Measurements from ENCODE around the gene HACL1. TPM values are rescaled to one million over a fixed set of nuclear protein-coding genes. Genes with fewer than 3 reads are reported as not detected.
"Not testable (repeated sequence)": the region's sequence is repeated elsewhere in the genome, so short reads cannot be mapped to it uniquely, and the experiment has no call there.

The HACL1 gene
- total RNA-seq, 1 donor from 2014 or later: 19.5 TPM

DNA sequence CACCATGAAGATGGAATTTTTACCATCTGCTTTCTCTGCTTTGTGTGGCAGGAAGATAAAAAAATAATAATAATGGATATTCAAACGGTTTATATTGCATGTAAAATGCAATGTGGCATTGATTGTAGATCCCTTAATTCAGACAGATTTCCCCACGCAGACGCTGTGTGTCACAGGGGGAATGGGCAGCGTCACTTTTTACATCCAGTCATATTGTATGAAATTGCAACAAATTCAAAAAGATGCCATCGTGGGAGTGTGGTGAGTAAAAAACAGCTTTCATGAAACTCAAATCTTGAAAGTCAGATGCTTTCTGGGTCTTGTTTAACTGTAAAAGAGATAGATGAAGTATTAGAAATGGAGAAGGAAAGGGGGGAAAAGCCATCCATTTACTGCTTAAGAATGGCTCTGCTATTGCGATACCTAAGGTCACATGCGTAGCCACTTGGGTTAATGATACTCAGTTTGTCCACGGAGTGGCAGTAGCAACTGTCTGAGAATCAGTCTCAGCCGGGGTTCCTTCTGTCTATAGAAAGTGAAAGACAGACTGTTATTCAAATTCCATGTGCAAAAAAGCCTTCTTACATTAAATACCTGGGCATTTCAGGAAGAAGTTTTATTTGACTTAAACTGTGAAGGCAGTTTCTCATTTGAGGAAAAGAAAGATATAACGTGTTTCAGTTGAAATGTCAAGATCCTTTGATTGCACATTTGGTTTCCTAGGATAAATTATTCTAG is 28.7 kb upstream of the HACL1 start:
- peak; percentile 86 for DNase-seq

DNA sequence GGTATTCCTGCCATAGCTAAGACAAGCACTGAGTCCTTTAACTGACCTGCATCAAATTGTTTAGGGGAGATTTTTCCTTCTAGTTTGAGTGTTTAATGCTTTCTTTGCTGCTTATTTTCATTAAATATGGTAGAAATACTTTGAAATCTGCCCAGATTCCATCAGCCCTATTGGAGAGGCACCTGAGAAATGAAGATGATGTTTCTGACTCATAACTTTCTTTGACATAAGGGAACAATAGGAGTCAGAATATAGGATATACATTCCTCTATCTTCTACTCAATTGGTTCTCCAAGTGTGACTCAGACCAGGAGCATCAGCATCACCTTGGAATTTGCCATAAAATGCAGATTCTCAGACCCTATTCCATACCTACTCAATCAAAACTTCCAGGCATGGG is 27.6 kb upstream of the HACL1 start:
- no peak for DNase-seq

DNA sequence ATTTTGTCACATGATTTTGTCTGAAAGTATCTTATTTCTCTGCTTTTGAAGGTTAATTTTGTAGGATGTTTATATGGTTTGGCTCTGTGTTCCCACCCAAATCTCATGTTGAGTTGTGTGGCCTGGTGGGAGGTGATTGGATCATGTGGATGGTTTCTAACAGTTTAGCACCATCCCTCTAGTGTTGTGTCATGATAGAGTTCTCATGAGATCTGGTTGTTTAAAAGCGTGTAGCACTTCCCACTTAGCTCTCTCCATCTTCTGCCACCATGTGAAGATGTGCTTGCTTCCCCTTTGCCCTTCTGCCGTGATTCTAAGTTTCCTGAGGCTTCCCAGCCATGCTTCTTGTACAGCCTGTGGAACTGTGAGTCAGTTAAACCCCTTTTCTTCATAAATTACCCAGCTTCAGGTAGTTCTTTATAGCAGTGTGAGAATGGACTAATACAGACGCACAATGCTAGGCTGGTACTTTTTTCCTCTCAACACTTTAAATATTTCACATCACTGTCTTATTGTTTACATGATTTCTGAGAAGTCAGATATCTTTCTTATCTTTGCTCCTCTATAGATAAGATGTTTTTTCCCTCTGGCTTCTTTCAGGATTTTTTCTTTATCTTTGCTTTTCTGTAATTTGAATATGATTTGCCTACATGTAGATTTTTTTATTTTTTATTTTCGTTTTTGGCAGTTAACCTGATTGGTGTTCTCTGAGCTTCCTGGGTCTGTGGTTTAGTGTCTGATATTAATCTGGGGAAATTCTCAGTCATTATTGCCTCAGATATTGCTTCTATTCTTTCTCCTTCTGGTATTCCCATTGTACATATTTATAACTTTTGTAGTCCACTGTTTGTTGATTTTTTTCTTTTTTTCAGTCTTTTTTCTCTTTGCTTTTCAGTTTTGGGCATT is 22.4 kb upstream of the HACL1 start:
- DNase-seq: no peak

DNA sequence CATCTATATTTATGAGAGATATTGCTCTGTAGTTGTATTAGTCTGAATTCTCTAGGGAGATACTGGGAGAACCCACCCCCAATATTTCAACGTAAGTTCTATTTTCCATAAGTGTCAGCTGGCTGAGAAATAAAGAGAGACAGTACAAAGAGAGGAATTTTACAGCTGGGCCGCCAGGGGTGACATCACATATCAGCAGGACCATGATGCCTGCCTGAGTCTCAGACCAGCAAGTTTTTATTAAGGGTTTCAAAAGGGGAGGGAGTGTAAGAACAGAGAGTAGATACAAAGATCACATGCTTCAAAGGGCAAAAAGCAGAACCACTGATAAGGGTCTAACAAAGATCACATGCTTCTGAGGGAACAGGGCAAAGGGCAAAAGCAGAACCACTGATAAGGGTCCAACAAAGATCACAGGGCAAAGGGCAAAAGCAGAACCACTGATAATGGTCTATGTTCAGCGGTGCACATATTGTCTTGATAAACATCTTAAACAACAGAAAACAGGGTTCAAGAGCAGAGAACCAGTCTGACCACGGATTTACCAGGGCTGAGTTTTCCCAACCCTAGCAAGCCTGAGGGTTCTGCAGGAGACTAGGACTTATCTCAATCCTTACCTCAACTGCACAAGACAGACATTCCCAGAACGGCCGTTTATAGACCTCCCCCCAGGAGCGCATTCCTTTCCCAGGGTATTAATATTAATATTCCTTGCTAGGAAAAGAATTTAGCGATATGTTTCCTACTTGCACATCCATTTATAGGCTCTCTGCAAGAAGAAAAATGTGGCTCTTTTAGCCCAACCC is 18.5 kb upstream of the HACL1 start:
- DNase-seq: not testable (repeated sequence)

DNA sequence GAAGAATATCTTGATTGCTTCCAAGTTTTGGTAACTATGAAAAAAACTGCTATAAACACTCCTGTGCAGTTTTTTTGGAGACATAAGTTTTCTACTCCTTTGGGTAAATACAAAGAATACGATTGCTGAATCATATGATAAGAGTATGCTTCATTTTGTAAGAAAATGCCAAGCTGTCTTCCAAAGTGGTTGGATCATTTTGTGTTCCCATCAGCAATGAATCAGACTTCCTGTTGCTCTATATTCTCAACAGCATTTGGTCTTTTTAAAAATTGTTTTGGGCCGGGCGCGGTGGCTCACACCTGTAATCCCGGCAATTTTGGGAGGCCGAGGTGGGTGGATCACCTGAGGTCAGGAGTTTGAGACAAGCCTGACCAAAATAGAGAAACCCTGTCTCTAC is 14.7 kb upstream of the HACL1 start:
- no peak for DNase-seq

DNA sequence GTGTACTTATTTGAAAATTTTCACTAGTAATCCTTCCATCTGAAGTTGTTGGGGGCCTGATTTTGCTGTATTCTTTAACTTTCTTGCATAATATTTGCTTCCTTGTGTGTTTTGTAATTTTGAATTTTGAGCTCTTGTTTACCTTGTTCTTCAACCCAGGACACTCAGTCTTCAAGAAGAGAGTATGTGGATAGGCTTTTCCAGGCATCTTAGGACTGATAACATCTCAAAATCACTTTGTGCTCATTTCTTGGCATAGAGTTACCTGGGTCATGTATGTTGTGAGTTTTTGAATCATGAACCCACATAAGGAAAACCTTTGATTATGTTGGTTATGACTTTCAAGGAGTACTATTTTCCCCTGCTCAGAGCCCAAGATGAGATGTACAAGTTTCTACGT is 13.6 kb upstream of the HACL1 start:
- no peak for DNase-seq

DNA sequence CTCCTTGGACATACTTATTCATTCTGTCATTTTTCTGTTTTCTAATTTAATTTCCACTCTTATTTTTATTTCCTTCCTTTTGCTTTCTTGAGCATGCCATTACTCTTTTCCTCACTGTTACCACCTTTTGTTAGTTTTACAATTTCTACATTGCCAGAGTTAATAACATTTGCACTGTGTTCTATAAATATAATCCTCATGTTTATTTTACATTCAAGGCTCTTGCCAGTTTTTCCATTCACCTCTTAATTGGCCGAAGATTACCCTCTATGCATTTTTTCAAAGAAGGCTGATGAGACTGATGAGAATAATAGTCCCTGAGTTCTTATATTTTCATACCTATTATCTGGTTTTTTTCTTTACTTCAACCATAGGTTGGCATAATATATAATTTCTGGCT is 10.6 kb upstream of the HACL1 start:
- no peak for DNase-seq

DNA sequence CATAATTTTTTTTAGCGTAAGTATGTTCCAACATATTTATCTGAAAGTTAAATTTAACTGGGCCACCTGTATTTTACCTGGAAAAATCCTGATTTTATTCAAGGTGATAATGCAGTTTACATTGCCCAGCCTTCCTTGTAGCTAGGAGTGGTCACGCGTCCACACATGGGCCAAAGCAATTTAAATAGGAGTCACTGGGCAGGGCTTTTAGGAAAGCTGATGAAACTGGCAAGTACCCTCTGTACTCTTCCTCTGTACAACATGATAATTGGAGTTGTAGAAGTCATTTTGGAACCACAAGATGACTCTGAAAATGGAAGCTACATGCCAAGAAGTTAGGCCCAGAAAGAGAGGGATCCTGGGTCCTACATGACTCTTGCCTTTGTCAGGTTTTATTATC is 9.6 kb upstream of the HACL1 start:
- DNase-seq: no peak

DNA sequence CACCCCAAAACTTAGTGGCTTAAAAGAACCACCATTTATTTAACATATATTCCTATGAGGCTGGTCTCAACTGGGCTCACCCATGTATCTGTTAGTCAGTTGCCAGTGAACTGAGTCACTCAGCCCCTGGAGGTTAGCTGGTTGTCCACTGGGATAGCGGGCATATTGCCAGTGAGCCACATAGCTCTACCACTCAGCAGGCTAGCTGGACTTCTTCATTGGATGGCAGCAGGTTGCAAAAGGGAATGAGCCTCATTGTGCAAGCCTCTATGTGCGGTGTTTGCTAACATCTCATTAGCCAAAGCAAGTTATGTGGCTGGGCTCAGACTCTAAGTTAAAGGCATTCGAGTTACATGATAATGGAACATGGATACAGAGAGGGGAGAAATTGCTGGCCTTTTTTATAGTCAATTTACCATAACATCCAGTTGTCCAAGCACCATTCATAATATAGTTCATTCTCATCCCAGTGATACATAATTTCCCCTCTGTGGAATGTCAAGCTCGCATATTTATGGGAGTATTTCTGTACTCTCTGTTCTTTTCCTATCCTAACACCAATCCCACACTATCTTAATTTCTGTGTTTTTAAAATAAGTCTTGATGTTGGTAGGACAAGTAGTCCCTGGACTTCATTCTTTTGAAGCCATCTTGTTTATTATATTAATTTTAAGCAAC is 8.9 kb upstream of the HACL1 start:
- DNase-seq: no peak

DNA sequence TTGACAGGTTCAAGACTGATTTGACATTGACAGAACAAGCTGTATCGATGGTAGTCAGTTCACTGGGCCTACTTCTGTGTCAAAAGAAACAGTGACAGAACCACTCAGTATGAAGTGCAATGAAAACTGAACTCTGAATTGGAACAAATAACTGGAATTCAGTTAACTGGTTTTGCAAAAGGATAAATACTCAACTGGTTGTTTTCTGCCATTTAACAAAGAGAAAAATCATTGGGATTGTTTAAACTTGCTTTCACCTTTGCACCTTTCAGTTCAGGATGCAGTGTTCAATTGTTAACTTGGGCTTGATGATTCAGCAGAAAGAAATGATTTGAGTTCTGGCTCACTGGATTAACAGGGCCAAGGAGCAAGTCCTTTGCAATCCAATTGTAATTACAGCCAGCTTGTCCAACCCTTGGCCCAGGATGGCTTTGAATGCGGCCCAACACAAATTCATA is 5.1 kb upstream of the HACL1 start:
- no peak for DNase-seq

DNA sequence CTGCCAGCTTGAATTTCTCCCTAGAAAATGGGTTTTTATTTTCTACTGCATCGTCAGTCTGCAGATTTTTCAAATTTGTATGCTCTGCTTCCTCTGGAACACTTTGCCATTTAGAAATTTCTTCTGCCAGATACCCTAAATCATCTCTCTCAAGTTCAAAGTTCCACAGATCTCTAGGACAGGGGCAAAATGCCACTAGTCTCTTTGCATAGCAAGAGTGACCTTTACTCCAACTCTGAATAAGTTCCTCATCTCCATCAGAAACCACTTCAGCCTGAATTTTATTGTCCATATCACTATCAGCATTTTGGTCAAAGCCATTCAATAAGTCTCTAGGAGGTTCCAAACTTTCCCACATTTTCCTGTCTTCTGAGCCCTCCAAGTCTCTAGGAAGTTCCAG is 3.2 kb upstream of the HACL1 start:
- not testable (repeated sequence) for DNase-seq

DNA sequence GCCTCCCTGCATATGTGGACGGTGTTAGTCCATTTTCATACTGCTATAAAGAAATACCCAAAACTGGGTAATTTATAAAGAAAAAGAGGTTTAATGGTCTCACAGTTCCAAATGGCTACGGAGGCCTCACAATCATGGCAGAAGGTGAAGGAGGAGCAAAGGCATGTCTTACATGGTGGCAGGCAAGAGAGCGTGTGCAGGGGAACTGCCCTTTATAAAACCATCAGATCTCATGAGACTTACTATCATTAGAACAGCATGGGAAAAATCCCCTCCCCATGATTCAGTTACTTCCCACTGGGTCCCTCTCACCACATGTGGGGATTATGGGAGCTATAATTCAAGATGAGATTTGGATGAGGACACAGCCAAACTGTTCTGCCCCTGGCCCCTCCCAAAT is 1.4 kb upstream of the HACL1 start:
- not testable (repeated sequence) for DNase-seq

DNA sequence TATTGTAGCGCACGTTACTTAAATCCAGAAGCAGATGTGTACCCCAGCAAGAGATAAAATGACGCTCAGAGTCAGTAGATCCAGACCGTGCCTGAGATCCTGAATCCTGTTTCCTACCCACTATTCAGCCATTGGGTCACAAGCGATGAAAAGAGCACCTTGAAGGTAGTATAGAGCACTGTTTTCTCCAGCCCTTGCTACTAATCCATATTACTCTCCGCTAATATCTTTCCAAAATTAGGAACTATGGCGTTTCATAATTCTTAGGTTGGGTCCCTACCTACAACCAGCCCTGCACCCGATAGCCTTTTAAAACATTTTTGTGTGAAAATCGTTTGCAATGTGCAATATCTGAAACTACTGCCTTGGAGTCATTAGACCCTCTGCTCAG is 772 bp upstream of the HACL1 start:
- DNase-seq: no peak

DNA sequence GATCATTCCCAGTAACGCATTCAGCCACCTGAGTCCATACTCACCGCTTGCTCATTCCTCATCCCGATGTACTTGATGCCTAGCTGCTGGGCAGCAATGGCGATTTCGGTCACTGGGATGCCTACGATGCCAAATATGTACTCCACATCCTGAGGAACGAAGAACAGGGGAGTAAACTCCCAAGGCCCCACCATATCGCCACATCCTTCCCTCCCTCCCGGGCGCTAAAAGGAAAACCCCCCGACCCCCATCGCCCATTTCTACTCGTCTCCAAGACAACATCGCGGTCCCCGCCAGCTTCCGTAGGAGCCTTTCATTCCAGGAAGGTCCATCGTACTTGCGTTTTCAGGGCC is 347 bp downstream of the HACL1 start:
- DNase-seq: no peak

DNA sequence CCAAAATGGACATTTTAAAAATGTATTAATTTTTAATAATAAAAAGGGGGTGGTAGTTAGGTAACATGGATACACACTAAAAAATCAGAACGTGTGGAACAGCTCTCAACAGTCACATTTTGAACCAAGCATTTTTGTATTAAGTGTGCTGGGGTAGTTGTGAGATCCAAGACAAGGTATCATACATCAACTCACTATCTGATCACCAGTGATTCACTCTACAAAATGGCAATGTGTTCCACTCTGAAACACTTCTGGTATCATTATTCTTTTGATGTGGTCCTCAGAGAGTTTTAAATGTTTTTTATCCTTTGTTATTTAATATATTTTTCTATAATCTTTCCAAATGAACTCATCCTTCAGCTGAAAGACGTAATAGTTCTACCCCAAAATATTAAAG is 5.4 kb downstream of the HACL1 start:
- DNase-seq: no peak

DNA sequence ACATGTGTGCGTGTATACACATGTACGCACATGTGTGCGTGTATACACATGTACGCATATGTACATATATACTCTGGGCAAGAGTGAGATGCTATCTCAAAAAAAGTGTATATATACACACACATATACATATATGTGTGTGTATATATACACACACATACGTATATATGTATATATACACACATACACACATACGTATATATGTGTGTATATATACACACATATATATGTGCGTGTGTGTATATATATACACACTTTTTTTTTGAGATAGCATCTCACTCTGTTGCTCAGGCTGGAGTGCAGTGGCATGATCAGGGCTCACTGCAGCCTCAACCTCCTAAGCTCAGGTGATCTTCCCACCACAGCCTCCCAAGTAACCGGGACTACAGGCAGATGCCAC is 8.4 kb downstream of the HACL1 start:
- no peak for DNase-seq

DNA sequence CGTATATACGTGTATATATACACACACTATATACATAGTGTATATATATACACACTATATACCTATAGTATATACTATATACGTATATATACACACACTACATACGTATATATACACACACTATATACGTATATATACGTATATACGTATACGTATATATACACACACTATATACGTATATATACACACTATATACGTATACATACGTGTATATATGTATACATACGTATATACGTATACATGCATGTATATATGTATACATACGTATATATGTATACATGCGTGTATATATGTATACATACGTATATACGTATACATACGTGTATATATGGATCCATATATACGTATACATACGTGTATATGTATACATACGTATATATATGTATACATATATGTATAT is 9.4 kb downstream of the HACL1 start:
- no peak for DNase-seq

DNA sequence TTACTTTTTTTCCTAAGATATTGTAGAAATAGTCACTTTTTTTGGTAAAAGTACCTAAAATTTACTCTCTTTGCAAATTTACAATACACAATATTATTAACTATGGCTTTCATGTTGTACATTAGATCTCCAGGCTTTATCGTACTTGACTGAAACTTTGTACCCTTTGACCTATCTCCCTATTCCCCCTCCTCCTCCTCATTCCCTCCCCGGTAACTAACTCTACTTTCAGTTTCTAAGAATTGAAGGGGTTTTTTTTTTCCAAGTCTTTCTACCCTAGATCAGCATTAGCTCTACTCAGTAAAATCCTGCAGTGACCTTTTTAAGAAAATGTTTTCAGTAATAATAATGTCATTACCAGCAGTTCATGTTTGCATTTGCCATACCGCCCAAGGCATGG is 10.1 kb downstream of the HACL1 start:
- DNase-seq: no peak

DNA sequence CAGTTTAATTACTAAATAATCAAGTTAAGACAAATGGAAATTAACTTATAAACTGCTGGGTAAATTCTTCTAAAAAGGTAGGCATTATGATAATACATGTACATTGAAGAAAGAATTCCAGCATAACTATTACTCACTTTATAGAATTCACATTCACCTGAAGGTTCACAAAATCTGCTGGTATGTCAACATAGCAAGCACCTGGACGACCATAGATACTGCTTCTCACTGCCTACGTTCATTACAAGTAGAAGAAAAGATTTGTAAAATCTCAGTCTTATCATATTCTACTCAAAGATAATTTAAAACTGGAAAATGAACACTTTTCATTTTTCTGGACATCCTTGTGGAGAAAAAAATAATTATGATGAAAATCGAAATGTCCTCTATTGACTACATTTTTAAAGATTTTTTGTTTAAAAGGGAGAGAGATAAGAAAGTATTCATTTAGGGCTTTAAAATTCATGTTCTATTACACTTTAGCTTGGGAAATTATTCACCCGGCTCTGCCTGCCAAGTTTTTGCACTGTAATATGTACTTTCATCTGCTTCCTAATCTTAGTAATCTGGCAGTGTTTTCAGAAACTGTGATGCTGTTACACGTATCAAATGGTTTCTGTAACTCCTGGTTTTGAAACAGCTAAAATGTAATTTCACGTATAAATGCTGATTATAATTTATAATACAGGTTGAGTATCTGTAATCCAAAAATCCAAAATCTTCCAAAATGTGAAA is 16.1 kb downstream of the HACL1 start:
- DNase-seq: no peak

DNA sequence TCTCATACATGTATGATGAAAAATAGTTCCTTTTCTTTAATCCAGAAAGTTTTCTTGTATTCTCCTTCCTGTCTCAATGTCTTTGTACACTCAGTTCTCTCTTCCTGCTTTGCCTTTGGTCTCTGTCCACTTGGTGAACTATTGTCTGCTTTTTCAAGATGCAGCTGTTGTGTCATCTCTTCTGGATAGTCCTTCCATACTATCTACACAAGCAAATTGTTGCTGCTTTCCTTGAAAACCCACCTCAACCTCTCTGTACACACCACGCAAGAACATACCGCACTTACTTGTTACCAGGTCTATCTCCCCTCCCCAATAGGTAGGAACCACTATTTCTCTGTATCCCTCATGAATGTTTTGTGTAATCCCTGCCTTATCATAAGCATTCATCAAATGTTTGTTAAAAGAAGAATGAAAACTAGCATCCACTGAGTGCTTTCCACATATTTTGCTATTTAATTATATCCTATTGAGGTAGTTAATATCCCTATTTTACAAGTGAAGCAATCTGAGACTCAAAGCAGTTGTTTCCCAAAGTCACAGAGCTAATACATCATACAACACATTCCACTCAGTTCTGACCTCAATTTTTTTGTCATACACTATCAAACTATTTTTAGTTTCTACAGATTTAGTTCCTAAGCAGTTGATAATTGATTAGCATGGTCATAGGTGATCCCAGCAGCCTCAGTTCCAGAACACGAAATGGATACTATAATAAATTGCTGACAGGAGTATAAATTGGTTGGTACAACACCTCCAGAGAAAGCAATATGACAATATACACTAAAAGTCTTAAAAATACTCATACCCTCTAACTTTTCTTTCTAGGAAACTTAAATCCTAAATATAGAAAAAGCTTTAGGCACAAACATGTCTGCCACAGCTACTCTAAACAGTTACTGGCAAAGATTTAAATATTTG is 19.6 kb downstream of the HACL1 start:
- no peak for DNase-seq

Data from skin of body (tissue), 2 donors.